Thyroid gland (tissue), 4 donors: ENCODE data around the gene RSAD2.
A peak's percentile ranks its signal among the peaks of the same experiment; 100 is the strongest.

Experiments used
- CTCF ChIP-seq, 6 experiments: fragments of 200-600 bp in 3 of 6; fragments of 450-650 bp in 3 of 6; sonication (generic) in 3 of 6; IDR thresholded peaks; one replicate each; pipeline ENCODE4 v1.5.1; 2016 to 2019; ENCODE audit warnings: antibody characterized with exemption in 6 of 6, mild to moderate bottlenecking in 2 of 6, inconsistent platforms in 1 of 6, moderate library complexity in 1 of 6
- POLR2A ChIP-seq, 2 donors: fragments of 450-650 bp; IDR thresholded peaks; one replicate each; pipeline ENCODE4 v1.6.1; 2017; ENCODE audit warnings: antibody characterized with exemption in 2 of 2, mild to moderate bottlenecking in 2 of 2, moderate library complexity in 1 of 2

- TF ChIP-seq POLR2A (IDR thresholded peaks at IDR 0.05) (no peak), CTCF (IDR thresholded peaks at IDR 0.05) (peak in 2 of 6 experiments; percentile 4 to 22)
These were observed at the start of gene RSAD2 for GRCh38 chr2:6877402-6878304.
